GM12874 (cell line): ENCODE results near the gene RORB.

Experiments used
- TF ChIP-seq, protein P1 (sequence below): IDR thresholded peaks from 2 replicates; pipeline ENCODE4 v1.5.1; 2011; ENCODE audit warnings: low read depth, mild to moderate bottlenecking, control low read depth, low read length, moderate library complexity; ENCODE audit not compliant: insufficient read depth

The RORB gene

DNA sequence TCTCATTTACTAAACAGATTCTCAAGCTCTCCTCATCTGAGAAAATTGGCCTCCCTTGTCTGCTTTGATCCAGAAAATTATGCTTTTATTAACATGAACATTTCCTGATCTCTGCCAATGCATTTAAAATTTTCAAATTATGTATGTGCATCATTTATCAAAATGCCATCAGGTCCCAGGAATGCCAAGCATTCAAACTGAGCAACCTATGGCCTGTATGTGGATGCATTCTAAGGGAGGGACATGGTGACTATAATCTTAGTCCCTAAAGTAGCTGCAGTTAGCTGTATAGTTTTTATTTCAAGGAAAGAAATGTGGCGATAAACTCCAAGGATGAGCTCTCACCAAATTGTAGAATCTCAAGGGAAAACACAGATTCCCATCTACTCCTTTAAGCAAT, 9.7 kb upstream of the RORB start:
- TF ChIP-seq, protein P1, sequence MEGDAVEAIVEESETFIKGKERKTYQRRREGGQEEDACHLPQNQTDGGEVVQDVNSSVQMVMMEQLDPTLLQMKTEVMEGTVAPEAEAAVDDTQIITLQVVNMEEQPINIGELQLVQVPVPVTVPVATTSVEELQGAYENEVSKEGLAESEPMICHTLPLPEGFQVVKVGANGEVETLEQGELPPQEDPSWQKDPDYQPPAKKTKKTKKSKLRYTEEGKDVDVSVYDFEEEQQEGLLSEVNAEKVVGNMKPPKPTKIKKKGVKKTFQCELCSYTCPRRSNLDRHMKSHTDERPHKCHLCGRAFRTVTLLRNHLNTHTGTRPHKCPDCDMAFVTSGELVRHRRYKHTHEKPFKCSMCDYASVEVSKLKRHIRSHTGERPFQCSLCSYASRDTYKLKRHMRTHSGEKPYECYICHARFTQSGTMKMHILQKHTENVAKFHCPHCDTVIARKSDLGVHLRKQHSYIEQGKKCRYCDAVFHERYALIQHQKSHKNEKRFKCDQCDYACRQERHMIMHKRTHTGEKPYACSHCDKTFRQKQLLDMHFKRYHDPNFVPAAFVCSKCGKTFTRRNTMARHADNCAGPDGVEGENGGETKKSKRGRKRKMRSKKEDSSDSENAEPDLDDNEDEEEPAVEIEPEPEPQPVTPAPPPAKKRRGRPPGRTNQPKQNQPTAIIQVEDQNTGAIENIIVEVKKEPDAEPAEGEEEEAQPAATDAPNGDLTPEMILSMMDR = no peak

DNA sequence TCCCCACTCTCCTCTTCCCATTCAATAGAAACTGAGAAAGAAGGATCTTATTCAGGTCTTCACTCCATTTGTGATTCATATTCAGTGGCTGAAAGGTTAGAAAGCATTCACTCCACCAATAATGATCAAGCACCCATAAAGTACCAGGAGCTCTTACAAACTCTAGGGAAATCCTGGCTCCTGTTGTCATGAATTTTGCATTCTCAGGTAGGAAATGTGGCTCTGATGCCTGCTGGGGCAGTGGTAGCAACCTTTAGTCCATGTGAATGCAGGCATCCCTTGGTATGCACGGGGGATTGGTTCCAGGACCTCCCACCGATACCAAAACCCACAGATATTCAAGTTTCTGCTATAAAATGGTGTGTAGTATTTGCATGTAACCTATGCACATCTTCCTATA, 3.6 kb upstream of the RORB start:
- TF ChIP-seq, protein P1 = no peak

DNA sequence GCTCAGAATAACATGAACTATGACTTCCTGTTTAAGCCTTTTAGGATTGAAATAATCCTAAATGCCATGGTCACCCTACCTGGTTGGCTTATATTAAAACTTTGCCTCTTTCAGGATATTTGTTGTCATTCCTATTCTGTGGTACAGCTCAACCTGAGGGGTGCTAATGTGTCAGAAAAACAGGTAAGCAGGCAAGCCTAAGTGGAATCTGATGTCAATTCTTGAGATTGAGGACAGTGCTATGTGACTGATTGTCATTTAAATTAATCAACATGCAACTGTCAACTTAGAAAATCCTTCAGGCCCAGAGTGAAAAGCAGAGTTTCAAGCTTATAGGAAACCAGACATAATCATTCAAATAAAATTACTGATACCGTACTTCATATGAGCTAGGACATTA, 2.6 kb upstream of the RORB start:
- TF ChIP-seq, protein P1 = no peak

DNA sequence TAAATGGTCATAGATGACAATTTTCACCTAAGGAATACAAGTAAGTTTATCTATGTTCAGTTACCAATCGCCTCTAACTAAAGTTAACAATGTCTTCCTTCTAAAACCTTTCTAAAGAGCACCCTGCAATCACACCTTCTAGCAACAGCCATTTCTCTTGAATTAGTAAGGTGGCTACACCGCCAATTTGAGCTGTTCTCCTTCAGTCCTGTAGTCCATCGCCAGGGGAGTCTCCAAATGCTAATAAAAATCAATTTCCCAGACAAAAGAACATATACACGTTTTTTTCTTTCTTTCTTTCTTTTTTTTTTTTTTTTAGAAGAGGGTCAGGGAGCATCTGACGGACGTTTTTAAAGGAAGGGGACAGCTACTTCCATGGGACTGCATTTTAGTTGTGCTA, 729 bp upstream of the RORB start:
- TF ChIP-seq, protein P1 = no peak

DNA sequence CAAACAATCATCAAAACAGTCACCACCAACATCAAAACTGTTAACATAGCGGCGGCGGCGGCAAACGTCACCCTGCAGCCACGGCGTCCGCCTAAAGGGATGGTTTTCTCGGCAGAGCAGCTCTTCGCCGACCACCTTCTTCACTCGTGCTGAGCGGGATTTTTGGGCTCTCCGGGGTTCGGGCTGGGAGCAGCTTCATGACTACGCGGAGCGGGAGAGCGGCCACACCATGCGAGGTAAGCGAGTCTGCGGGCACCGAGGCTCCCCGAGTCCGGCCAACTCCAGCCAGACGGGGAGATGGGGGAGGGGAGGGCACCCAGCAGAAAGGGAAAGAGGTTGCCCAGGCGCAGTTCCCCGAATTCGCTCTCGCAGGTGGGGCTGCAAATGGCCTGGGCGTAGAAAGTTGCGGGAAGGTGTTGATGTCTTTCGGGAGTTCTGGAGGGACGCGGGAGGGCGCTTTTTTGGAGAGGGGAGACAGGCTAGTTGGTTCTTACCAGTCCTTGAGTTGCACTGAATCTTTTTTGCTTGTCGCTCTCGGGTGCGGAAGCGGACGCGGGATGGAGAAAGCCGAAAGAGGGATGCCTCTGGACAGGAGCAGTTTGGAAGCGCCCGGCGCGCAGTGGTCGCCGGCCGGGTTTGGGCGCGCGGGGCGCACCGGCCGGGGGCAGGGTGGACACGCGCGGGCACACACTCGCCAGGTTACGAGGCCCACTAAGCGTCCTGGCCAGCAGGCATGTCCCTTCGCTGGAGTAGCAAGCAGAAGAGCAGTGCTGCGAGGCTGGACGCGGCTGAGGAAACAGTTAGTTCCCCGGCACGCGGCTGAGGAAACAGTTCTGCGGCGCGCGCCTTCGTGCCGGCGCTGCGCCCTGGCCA, 849 bp downstream of the RORB start:
- TF ChIP-seq, protein P1 = no peak

DNA sequence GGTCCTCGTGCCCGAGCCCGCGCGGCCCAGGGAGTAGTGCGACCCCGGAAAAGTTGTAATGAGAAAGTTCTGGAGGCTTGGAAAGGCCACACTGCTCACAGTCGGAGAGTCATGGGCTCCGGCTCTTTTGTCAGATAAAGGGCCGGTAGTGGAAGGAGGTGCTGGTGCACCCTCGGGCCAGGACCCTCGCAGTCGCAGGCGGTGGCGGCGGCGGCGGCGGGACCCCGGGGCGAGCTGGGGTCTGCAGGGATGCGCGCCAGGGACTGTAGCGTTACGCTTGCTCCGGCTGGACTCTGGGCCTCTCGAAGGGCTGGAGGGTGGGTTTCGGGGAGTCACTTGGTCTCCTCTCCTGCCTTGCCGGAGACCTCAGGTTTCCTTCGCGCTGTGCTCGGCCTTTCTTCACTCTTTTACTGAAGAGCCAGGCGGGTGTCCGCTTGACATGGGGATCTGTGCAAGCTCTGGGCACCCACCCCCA, 1.5 kb downstream of the RORB start:
- TF ChIP-seq, protein P1 = no peak

DNA sequence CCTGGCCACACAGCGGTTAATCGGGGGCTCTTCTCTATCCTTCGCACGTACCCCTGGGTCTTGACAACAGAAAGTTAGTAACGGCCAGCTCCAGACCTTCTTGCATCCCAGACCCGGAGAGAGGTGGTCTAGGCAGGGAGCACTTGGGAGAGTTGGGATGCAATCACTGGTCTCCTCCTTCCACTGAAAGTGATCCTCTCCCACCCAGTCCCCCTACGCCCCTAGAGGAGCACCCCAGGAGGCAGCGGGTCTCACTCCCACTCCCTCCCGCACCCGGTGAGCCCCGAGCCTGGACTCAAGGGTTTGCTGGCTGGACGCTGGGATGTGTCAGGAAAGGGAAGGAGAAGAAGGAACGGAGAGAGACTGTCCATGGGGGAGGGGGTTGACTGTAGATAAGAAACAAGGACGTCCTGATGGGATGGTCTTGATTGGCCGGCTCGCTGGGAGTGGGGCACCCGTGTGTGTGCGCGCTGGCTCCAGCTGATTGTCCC, 2.0 kb downstream of the RORB start:
- TF ChIP-seq, protein P1 = no peak
